Measurements from ENCODE around the gene CCL19. TPM values are rescaled to one million over a fixed set of nuclear protein-coding genes. Genes with fewer than 3 reads are reported as not detected.

CCL19 gene
- total and polyA plus RNA-seq, 3 experiments from 2014 or later: not detected

- Histone ChIP-seq H3K27me3 (ENCODE audit: insufficient read depth, low read length, poor library complexity, severe bottlenecking) (no peaks in the 10 kb centered on the region), H3K27ac (ENCODE audit: low read depth, low read length) (no peak overlapping the region), H3K4me3 (ENCODE audit: low read length) (no peak overlapping the region), H3K36me3 (ENCODE audit: insufficient read depth, low read length) (peaks cover 19% of the 10 kb centered on the region), H3K9me3 (ENCODE audit: low read length) (no peaks in the 10 kb centered on the region), H3K4me1 (ENCODE audit: insufficient read depth, low read length) (peaks cover 39% of the 10 kb centered on the region)
- DNase-seq: no peak
- H3K4me1 Mint-ChIP-seq: peaks cover 43 to 62% (median 52%) of the 10 kb centered on the region in 3 donors
- CTCF ChIA-PET: interaction anchor here (0.8 to 8.6 kb wide), 5 partner anchors 12 to 54 kb away, joined by 3 to 141 read pairs (median 27); partner anchors contain the start of genes CCL27 and SIGMAR1
- POLR2A ChIA-PET: interaction anchor here (3.3 kb wide), 1 partner anchor 12 kb away, joined by 66 read pairs; the partner anchor contains the start of gene SIGMAR1
- no peaks in the 10 kb centered on the region for H3K9me3 Mint-ChIP-seq
- H3K4me3 Mint-ChIP-seq: peak overlapping the region in 5 of 7 donors; percentile 37 to 64 (median 59)
- peak overlapping the region in 5 of 8 donors; percentile 37 to 92 (median 84) for H3K27ac Mint-ChIP-seq
- H3K36me3 Mint-ChIP-seq: peaks cover 4 to 55% (median 6%) of the 10 kb centered on the region in 3 donors
- H3K27me3 Mint-ChIP-seq: no peaks in the 10 kb centered on the region
Observed at GRCh38 chr9:34648673-34649072, 42.4 kb downstream of the CCL19 start.

GRCh38 chr9:34647651-34648050 lies 43.4 kb downstream of the CCL19 start:
- Mint-ChIP-seq H3K4me1 (peaks cover 37 to 53% (median 46%) of the 10 kb centered on the region in 3 donors), H3K27ac (peak overlapping the region; percentile 72 to 93 (median 90)), H3K27me3 (no peaks in the 10 kb centered on the region), H3K9me3 (no peaks in the 10 kb centered on the region), H3K4me3 (peak overlapping the region; percentile 90 to 97 (median 93)), H3K36me3 (peaks cover 4 to 55% (median 6%) of the 10 kb centered on the region in 3 donors)
- no peak for DNase-seq
- Histone ChIP-seq H3K4me1 (ENCODE audit: insufficient read depth, low read length) (peaks cover 34% of the 10 kb centered on the region), H3K36me3 (ENCODE audit: insufficient read depth, low read length) (peaks cover 19% of the 10 kb centered on the region), H3K4me3 (ENCODE audit: low read length) (peak overlapping the region; percentile 95), H3K9me3 (ENCODE audit: low read length) (no peaks in the 10 kb centered on the region), H3K27me3 (ENCODE audit: insufficient read depth, low read length, poor library complexity, severe bottlenecking) (no peaks in the 10 kb centered on the region), H3K27ac (ENCODE audit: low read depth, low read length) (peak overlapping the region; percentile 83)
- ChIA-PET POLR2A (interaction anchor here (0.6 to 3.3 kb wide), 3 partner anchors 11 to 17 kb away, joined by 3 to 66 read pairs (median 20); partner anchors contain the start of gene SIGMAR1), CTCF (interaction anchor here (0.7 to 8.6 kb wide), 8 partner anchors 9 to 55 kb away, joined by 3 to 141 read pairs (median 16); partner anchors contain the start of genes CCL27 and SIGMAR1)

- peak overlapping the region; percentile 95 for H3K4me3 ChIP-seq (ENCODE audit: low read length)
- no peak for DNase-seq
- H3K27ac ChIP-seq (ENCODE audit: low read depth, low read length): peak overlapping the region; percentile 83
- H3K4me3 Mint-ChIP-seq: peak overlapping the region; percentile 90 to 97 (median 93)
- ChIA-PET POLR2A (interaction anchor here (1.0 to 3.3 kb wide), 6 partner anchors 9 to 36 kb away, joined by 3 to 66 read pairs (median 6); partner anchors contain the start of genes DCTN3, RPP25L and SIGMAR1), CTCF (interaction anchor here (1.1 to 8.6 kb wide), 14 partner anchors 9 to 56 kb away, joined by 4 to 141 read pairs (median 6); partner anchors contain the start of genes CCL27, DCTN3 and SIGMAR1)
- peaks cover 30% of the 10 kb centered on the region for H3K4me1 ChIP-seq (ENCODE audit: insufficient read depth, low read length)
- H3K9me3 ChIP-seq (ENCODE audit: low read length): no peaks in the 10 kb centered on the region
- H3K36me3 ChIP-seq (ENCODE audit: insufficient read depth, low read length): peaks cover 19% of the 10 kb centered on the region
- peaks cover 4 to 53% (median 6%) of the 10 kb centered on the region in 3 donors for H3K36me3 Mint-ChIP-seq
- H3K27me3 ChIP-seq (ENCODE audit: insufficient read depth, low read length, poor library complexity, severe bottlenecking): no peaks in the 10 kb centered on the region
- H3K4me1 Mint-ChIP-seq: peaks cover 31 to 47% (median 40%) of the 10 kb centered on the region in 3 donors
- peak overlapping the region; percentile 72 to 98 (median 91) for H3K27ac Mint-ChIP-seq
- H3K27me3 Mint-ChIP-seq: no peaks in the 10 kb centered on the region
- H3K9me3 Mint-ChIP-seq: no peaks in the 10 kb centered on the region
Observed at GRCh38 chr9:34647084-34647403, 44.0 kb downstream of the CCL19 start.

GRCh38 chr9:34646211-34647083 lies 44.6 kb downstream of the CCL19 start, which contains the start of gene GALT:
TSS of gene GALT (plus strand) at chr9:34646675. CDS start at chr9:34646705, 30 bp downstream.
- Mint-ChIP-seq H3K27me3 (no peaks in the 10 kb centered on the region), H3K36me3 (peaks cover 4 to 50% (median 6%) of the 10 kb centered on the region in 3 donors)

GRCh38 chr9:34644766-34645314 lies 46.2 kb downstream of the CCL19 start:
- H3K27me3 ChIP-seq (ENCODE audit: insufficient read depth, low read length, poor library complexity, severe bottlenecking): no peaks in the 10 kb centered on the region
- H3K36me3 Mint-ChIP-seq: peaks cover 4 to 35% (median 5%) of the 10 kb centered on the region in 3 donors
- POLR2A ChIA-PET: interaction anchor here (1.2 kb wide), 1 partner anchor 24 kb away, joined by 3 read pairs; the partner anchor contains the start of gene DCTN3

More at GRCh38 chr9:34646211-34647083, 44.6 kb downstream of the CCL19 start, which contains the start of gene GALT:
- Mint-ChIP-seq H3K27ac (peak within 1 kb of the TSS; percentile 72 to 98 (median 91)), H3K4me1 (peaks cover 31 to 41% (median 36%) of the 10 kb centered on the region in 3 donors), H3K9me3 (no peaks in the 10 kb centered on the region), H3K4me3 (peak within 1 kb of the TSS; percentile 90 to 97 (median 93))
- POLR2A ChIA-PET: interaction anchor here (1.0 to 3.3 kb wide), 7 partner anchors 9 to 35 kb away, joined by 3 to 66 read pairs (median 5); partner anchors contain the start of genes DCTN3, RPP25L and SIGMAR1
- Histone ChIP-seq H3K36me3 (ENCODE audit: insufficient read depth, low read length) (peaks cover 19% of the 10 kb centered on the region), H3K9me3 (ENCODE audit: low read length) (no peaks in the 10 kb centered on the region), H3K4me3 (ENCODE audit: low read length) (peak within 1 kb of the TSS; percentile 95), H3K27me3 (ENCODE audit: insufficient read depth, low read length, poor library complexity, severe bottlenecking) (no peaks in the 10 kb centered on the region), H3K4me1 (ENCODE audit: insufficient read depth, low read length) (peaks cover 30% of the 10 kb centered on the region), H3K27ac (ENCODE audit: low read depth, low read length) (peak within 1 kb of the TSS; percentile 83)
- peak; percentile 90 to 98 (median 96) for DNase-seq
- CTCF ChIA-PET: interaction anchor here (1.1 to 8.6 kb wide), 16 partner anchors 8 to 57 kb away, joined by 3 to 141 read pairs (median 4); partner anchors contain the start of genes CCL27, DCTN3, RPP25L and SIGMAR1

GRCh38 chr9:34642679-34643078 lies 48.4 kb downstream of the CCL19 start:
- peaks cover 22% of the 10 kb centered on the region for H3K4me1 ChIP-seq (ENCODE audit: insufficient read depth, low read length)
- Mint-ChIP-seq H3K9me3 (no peaks in the 10 kb centered on the region), H3K4me1 (peaks cover 27 to 32% (median 31%) of the 10 kb centered on the region in 3 donors), H3K27ac (no peak overlapping the region), H3K36me3 (peaks cover 0 to 15% (median 1%) of the 10 kb centered on the region in 3 donors), H3K27me3 (no peaks in the 10 kb centered on the region), H3K4me3 (peak overlapping the region in 1 of 7 donors; percentile 29)
- CTCF ChIA-PET: interaction anchor here (2.5 to 8.6 kb wide), 2 partner anchors 7 to 59 kb away, joined by 11 to 141 read pairs; partner anchors contain the start of gene SIGMAR1
- H3K4me3 ChIP-seq (ENCODE audit: low read length): no peak overlapping the region
- no peaks in the 10 kb centered on the region for H3K36me3 ChIP-seq (ENCODE audit: insufficient read depth, low read length)
- no peak overlapping the region for H3K27ac ChIP-seq (ENCODE audit: low read depth, low read length)
- no peaks in the 10 kb centered on the region for H3K9me3 ChIP-seq (ENCODE audit: low read length)
- DNase-seq: no peak
- POLR2A ChIA-PET: no interaction called here
- no peaks in the 10 kb centered on the region for H3K27me3 ChIP-seq (ENCODE audit: insufficient read depth, low read length, poor library complexity, severe bottlenecking)

More at GRCh38 chr9:34644766-34645314, 46.2 kb downstream of the CCL19 start:
- Mint-ChIP-seq H3K4me1 (peaks cover 31 to 36% (median 35%) of the 10 kb centered on the region in 3 donors), H3K27ac (peak overlapping the region in 1 of 8 donors; percentile 72), H3K27me3 (no peaks in the 10 kb centered on the region), H3K4me3 (peak overlapping the region in 1 of 7 donors; percentile 44), H3K9me3 (no peaks in the 10 kb centered on the region)
- peaks cover 17% of the 10 kb centered on the region for H3K36me3 ChIP-seq (ENCODE audit: insufficient read depth, low read length)
- no peak overlapping the region for H3K27ac ChIP-seq (ENCODE audit: low read depth, low read length)
- CTCF ChIA-PET: interaction anchor here (1.1 to 8.6 kb wide), 7 partner anchors 10 to 57 kb away, joined by 3 to 141 read pairs (median 4); partner anchors contain the start of gene SIGMAR1
- H3K9me3 ChIP-seq (ENCODE audit: low read length): no peaks in the 10 kb centered on the region
- peaks cover 30% of the 10 kb centered on the region for H3K4me1 ChIP-seq (ENCODE audit: insufficient read depth, low read length)
- H3K4me3 ChIP-seq (ENCODE audit: low read length): no peak overlapping the region
- DNase-seq: no peak
